GM18519 (cell line): Measurements from ENCODE around the gene PRKX.
"Not testable (repeated sequence)": the region's sequence is repeated elsewhere in the genome, so short reads cannot be mapped to it uniquely, and the experiment has no call there.

Experiments used
- ATAC-seq: cut with Tn5 transposase; IDR thresholded peaks from one replicate; pipeline ENCODE4 v1.9.1; 2021; ENCODE audit warnings: mild to moderate bottlenecking, moderate library complexity; ENCODE audit not compliant: unreplicated experiment, low FRiP score

The PRKX gene

DNA sequence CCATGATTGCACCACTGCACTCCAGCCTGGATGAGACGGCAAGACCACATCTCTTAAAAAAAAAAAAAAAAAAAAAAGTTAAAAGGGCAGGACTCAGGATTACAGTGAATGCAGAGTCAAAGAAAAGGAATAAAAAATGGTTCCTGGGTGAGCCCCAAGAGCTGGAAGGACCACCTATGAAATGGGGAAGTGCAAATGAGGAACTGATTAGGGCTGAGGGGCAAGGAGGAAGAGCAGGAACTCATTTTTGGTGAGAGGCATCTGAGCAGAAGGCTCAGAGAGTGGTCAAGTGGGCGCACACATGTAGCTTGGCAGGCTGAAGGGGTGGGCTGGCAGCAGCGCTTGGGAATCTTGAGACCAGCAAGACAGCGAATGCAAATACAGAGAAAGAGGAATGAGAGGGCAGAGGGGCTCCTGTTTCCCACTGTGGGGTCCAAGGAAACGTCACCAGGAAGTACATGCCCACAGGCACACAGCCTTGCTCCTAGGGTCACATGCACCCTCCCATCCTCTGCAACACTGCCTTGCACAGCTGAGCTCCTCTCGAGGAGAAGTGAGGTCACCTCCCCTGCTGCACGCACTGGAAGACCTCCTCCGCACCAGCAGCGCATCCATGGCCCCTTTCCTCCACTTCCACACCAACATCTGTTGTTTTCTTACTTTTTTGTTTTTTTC lies 49.7 kb downstream of the PRKX start:
- ATAC-seq, result peak; percentile 53

DNA sequence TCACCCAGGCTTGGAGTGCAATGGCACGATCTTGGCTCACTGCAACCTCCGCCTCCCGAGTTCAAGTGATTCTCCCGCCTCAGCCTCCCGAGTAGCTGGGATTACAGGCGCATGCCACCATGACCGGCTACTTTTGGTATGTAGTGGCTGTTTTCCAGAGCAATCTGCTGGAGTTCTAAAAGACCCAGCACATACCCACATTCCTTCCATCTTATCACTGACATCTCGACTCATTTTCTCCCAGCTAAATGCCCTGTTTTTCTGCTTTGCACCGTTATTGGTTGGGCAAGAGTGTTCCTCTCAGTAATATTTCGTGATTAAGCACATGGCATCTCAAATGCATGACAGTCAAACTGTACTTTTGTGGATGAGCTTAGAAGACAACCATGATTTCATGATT lies 53.7 kb downstream of the PRKX start:
- ATAC-seq, result no peak

DNA sequence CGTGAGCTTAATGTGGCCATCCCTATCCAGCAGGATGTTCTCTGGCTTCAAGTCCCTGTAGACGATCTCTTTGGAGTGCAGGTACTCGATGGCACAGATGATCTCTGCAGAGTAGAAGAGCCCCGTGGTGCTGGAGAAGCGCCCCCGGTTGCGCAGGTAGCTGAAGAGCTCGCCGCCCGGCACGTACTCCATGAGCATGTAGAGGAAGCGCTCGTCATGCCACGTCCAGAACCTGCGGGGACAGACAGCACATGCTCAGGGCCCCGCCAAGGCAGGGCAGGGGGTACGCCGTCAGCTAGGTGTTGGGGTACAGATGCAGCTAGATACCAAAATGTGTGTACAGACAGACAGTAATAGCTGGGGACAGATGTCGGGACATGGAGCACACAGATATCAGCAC lies 58.3 kb downstream of the PRKX start:
- no peak for ATAC-seq

DNA sequence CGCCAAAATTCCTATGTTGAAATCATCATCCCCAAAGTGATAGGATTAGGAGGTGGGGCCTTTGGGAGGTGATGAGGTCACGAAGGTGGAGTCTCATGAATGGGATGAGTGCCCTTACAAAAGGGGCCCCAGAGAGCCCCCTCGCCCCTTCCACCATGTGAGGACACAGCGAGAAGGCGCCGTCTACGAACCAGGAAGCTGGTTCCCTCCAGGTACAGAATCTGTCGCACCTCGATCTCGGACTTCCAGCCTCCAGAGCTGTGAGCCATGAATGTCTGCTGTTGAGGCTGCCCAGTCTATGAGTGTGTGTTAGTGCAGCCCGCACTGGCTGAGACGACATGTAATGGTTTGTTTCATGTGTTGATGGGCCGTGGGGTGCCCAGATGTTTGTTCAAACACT lies 60.3 kb downstream of the PRKX start:
- no peak for ATAC-seq

DNA sequence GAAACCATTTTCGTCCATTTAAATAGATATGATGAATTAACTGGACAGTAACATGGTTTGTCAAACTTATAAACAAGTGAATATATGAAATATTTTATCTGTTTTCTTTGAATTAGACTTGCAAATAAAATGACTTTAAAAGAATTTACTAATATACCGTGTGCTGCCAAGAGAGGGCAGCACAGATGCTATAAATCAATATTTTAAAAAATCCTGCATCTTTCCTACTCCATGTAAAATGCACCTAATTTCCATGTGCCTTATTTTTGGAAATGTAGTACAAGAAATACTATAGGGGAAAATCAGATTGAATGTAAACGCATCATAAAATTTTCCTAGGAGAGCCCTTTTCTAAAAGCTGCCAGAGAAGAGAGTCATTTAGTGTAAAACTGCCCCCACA lies 62.2 kb downstream of the PRKX start:
- no peak for ATAC-seq

DNA sequence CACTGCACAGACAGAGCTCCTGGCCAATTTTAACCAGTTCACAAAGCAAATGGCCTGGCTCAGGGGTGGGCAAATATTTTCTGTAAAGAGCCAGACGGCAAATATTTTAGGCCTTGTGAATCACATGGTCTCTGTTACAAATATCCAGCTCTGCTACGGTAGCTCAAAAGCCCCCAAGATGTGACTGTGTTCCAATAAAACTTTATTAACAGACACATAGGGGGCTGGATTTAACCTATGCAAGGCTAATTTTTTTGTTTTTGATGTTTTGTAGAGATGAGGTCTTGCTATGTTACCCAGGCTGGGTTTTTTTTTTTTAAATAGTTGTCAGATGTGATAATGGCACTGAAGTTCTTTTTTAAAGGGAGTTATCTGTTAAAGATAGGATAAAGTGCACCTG lies 65.4 kb downstream of the PRKX start:
- no peak for ATAC-seq

DNA sequence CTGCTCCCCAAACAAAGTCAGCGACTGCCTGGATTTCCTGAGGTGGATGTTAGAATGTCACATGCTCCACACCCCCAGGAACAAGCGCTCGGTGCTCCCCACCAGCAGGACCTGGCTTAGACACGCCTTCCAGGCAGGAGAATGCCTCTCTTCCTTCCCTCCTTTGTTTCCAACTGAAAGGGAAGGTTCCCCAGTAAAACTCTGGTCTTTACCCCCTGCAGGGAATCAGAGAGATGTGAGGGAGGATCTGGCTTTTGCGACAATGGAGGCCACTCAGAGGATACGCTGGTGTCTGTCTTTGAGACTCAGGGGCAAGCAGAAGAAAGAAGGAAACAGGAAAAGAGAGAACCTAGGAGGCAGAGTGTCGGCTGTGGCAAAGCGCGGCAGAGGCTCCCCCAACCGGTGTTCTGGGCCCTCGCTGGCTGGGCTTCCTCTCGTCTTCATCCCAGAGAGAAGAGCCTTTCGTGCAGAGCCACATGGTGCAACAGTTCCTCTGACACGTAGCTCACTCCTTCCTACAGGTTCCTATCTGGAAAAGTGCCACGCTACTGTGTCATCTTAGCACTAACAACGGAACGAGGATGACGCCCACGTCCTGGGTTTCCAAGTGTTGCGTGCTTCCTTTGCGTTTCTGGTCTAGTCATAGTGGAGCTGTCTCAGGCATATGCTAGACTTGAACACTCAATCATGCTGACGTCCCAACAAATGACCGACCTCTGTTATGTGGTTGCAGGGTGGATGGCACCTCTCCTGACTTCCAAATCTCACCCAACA lies 73.4 kb downstream of the PRKX start:
- not testable (repeated sequence) for ATAC-seq

DNA sequence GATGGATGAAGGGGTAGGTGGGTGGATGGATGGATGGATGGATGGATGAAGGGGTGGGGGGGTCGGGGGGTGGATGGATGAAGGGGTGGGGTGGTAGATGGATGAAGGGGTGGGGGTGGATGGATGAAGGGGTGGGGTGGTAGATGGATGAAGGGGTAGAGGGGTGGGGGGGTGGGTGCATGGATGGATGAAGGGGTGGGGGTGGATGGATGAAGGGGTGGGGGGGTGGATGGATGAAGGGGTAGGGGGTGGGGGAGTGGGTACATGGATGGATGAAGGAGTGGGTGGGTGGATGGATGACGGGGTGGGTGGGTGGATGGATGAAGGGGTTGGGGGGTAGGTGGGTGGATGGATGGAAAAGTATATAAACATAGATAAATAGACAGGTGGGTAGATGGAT lies 74.2 kb downstream of the PRKX start:
- ATAC-seq, result no peak

DNA sequence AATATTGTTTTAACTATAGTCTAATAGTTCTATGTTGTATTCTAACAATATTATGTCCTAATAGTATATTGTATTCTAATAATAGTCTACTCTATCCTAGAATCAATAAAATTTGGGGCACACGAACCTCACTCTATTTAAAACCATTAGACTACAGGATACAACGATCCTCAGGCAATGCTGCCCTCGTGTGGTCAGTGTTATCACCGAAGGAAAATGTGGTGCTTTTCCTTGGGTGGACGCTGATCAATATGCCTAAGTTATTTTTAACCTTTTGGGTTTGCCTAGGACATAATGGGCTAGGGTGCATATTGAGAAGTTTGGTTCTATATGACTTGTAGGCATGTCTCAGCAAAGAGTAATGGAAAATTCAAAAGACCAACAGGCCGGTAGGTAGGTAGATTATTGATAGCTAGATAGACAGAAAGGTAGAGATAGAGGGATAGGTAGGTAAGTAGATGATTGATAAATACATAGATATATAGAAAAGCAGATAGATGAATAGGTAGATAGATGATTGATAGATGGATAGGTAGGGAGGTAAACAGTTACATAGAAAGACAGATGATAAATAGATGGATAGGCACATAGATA lies 75.1 kb downstream of the PRKX start:
- no peak for ATAC-seq

DNA sequence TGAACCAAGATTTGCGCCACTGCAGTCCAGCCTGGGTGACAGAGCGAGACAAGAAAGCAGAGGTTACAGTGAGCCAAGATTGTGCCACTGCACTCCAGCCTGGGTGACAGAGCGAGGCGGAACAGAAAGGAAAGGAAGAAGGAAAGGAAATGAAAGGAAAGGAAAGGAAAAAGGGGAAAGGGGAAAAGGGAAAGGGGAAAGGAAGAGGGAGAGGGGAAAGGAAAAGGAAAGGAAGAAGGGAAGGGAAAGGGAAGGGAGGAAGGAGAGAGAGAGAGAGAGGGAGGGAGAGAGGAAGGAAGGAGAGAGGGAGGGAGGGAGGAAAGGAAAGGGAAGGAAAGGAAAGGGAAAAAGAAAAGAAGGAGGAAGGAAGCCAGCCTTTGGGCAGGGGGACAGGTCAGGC lies 76.6 kb downstream of the PRKX start:
- no peak for ATAC-seq

DNA sequence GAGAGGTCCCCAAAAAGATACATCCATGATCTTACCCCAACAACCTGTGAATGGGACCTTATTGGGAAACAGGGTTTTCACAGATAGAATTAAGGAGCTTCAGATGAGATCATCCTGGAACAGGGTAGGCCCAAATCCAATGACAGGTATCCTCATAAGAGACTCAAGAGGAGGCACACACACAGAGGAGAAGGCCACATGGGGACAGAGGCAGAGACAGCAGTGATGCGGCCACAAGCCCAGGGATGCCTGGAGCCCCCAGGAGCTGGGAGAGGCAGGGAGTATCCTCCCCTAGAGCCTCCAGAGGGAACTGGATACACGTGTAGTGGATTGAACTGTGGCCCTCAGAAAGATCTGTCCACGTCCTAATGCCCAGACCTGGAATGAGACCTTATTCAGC lies 82.3 kb downstream of the PRKX start:
- ATAC-seq, result no peak

DNA sequence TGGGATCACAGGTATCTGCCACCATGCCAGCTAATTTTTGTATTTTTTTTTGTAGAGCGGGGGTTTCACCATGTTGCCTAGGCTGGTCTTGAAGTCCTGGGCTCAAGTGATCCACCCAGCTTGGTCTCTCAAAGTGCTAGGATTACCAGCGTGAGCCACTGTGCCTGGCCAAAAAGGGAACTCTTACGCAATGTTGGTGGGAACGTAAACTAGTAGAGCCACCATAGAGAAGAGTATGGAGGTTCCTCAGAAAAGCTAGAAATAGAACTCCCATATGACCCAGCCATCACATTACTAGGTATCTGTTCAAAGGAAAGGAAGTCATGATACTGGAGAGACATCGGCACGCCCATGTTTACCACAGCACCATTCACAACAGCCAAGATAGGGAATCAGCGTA lies 85.9 kb downstream of the PRKX start:
- no peak for ATAC-seq

DNA sequence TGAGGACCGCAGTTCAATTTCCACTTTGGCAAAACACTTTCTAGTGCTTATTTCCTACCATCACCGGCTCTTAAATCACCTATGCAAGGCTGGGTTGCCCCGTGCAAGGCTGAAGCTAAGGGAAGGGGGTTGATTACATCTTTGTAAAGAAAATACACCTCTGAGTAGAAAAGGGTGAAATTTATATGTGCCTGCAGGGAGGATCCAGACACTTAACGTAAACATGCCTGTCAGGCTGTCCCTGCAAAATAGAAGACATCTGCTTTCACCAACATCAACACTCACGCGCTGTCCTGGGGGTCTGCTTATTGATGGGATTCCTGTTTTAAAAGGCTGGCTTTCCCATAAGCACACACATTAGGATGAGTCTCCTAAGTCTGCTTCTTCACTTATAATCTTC lies 92.0 kb downstream of the PRKX start:
- no peak for ATAC-seq

DNA sequence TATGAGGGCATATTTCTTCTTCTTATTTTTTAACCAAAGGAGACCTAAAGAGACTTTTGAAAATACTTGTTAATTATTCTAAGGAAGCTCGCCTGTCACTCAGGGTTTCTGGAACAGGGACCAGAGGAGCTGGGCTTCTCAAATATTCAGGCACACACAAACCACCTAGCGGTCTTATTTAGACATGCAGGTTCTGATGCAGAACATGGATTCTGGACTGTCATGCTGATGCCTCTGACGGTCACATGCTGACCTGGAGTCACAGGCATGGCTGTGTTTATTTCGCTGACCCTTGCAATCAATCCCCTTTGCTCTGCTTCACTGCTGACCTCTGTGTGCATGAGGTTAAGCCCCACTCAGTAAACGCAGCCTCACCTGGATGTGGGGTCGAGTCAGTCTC lies 101.7 kb downstream of the PRKX start:
- ATAC-seq, result not testable (repeated sequence)

DNA sequence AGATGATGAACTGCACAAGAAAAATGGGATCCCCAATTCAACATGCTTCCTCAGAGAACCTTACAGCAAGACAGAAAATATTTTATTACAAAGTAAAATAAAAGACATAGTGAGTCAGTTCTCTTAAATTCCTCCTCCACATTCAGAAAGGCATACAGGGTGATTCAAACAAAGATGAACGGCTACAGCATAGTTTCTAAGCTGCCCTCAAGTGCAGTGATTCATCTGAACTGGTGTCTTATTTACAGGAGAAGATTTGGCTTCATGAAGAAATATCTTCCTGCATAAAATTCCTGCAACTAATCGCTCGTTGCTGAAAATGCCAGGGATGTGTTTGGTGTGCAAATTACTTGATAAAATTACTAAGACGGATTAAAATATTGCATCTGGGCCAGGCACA lies 103.6 kb downstream of the PRKX start:
- no peak for ATAC-seq

DNA sequence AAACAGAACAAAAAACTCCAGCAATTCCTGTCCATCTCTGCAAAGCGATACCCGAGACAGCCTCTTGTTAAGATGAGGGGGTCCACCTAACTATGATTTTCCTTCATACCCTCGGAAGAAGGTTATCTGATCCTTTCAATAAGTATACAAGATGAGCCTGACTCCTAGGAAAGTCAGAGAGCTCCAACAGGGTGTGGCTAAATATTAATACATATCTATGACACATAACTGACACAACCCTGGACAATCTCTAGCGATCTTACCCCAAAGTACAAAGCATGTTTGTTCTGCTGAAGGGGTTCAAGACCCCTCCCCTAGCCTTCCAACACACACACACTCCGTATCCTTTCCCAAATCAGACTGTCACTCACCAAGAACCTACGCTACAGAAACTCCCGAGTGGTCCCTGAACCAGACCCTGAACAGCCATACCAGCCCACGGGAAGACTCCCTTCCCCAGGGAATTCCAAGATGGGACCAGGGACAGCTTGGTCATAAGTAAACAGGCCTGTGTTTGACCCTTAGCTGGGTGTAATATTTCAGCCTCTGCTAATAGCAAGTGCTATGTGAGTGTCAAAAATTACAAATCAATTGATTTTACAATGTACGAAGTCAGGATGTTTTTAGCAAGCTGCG lies 110.3 kb downstream of the PRKX start:
- ATAC-seq, result no peak

DNA sequence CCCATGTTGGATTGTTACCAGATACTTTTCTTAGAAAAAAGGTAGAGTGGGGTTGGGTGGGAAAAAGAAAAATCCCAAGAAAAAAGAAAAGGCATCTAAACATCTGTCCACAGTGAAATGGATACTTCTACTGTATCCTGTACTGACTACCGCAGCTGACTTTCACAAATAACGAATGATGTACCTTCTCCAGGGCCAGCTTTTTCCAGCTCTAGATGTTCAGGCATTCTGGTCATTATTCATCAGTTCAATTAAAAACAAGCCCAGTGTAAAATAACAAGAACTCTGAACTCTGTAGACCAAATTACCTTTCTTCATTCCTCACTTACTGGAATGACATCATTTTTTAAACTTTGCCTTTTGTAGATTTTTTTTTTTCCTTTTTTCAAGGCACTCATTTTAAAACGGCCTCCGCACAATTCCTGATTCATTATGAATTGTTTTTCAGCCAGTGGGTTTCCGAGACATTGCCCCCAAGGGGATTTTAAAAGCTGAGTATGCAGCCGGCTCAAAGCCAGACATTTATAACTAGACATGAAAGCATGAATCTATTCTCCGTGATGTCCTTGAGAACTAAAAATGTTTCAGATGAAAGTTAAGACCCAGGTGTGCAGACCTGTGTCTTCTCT lies 113.5 kb downstream of the PRKX start:
- no peak for ATAC-seq

DNA sequence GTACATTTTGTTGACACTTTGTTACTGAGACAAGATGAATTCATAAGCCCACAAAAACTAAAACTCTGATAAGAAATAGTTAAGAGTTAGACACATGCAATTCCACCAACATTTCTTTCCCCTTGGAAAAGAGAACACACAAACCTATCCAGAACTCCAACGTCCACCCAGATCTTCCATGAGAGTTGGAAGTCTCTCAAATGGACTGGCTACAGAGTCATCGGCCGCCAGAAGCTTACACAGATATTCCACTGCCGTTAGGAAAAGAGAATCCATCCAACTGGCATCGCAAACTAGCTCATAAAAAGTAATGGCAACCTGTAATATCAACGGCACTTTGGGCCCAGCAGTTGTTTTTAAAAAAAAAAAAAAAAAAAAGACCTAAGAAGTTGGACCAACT lies 114.7 kb downstream of the PRKX start:
- ATAC-seq, result no peak

DNA sequence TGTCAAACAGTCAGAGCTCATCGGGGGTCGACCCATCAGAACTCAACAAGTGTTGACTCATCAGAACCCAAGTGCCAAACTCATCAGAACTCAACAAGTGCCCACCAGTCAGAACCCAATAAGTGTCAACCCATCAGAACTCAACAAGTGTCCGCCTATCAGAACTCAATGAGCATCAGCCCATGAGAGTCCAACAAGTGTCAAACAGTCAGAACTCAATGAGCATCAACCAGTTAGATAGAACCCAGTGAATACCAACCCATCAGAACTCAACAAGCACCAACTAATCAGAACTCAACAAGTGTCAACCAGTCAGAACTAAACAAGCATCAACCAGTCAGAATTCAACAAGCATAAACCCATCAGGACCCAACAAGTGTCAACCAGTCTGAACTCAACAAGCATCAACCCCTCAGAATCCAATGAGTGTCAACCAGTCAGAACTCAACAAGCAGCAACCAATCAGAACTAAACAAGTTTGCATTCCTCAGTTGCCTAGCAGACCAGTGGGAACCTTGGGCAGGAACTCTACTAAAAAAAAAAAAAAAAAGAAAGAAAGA lies 115.3 kb downstream of the PRKX start:
- no peak for ATAC-seq

DNA sequence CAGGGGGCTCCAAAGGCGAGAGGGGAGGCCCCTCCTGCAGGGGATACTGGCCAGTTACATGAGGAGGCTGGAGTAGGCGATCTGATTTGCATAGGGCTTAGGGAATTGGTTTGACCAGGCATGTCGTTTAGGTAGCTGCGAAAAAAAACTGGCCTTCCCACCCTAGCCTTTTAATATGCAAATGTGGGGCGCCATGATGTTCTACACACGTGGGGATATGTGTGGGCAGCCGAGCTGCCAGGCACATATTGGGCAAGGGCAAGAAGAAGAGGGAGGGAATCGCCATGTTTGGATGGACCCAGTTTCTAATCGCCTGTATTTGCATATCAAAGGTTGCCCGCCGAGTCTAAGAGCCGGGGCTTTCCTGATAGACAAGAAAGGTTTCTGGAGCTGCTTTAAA lies 121.3 kb downstream of the PRKX start:
- ATAC-seq, result no peak

DNA sequence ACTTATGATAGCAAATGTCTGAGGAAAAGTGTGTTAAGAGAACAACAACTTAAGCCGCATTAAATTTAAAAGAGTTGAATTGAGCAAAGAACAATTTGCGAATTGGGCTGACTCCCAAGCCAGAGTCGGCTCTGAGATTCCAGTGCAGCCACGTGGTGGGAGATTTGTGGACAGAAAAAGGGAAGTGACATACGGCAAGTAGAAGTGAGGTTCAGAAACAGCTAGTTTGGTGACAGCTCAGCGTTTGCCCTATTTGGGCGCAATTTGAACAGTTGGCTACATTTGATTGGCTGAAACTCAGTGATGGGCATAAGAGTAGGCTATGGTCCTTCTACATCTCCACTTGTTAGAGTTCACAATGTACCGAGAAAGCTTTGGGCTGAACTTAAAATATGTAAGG lies 124.0 kb downstream of the PRKX start:
- no peak for ATAC-seq
